H1 (cell line): ENCODE results near the gene OVOL3.

Source experiments
- ATF2 ChIP-seq: IDR thresholded peaks from 2 replicates; pipeline ENCODE4 v1.6.1; 2012; ENCODE audit warnings: low read length, inconsistent platforms
- CHD2 ChIP-seq: IDR thresholded peaks from 2 replicates; pipeline ENCODE4 v1.6.1; 2012; ENCODE audit warnings: low read length, improper control_type of control experiment
- CTCF ChIP-seq, 3 experiments: IDR thresholded peaks; 1 replicate in 2 of 3; 2 replicates in 1 of 3; pipeline versions ENCODE4 v1.5.1 to v1.6.1; 2011; ENCODE audit warnings: low read length in 3 of 3, mild to moderate bottlenecking in 3 of 3, inconsistent platforms in 2 of 3, low read depth in 1 of 3, moderate library complexity in 1 of 3; ENCODE audit not compliant: insufficient read depth in 1 of 3; ENCODE audit errors: control extremely low read depth in 1 of 3
- EZH2 ChIP-seq: fragments of 200-600 bp; sonication (generic); IDR thresholded peaks from 2 replicates; pipeline ENCODE4 v1.7.1; 2012; ENCODE audit warnings: low read depth, mild to moderate bottlenecking, moderate library complexity, low read length, inconsistent platforms; ENCODE audit not compliant: severe bottlenecking
- FOSL1 ChIP-seq: IDR thresholded peaks from 2 replicates; pipeline ENCODE4 v1.6.1; 2011; ENCODE audit warnings: mild to moderate bottlenecking, low read depth, low read length, moderate library complexity; ENCODE audit not compliant: insufficient read depth
- MAX ChIP-seq: IDR thresholded peaks from 2 replicates; pipeline ENCODE4 v1.6.1; 2012; ENCODE audit warnings: inconsistent platforms
- PHF8 ChIP-seq: fragments of 200-600 bp; sonication (generic); conservative IDR thresholded peaks from 2 replicates; pipeline ENCODE4 v1.7.1; 2012; ENCODE audit warnings: low read depth, mild to moderate bottlenecking, inconsistent platforms, low read length, moderate library complexity
- POLR2A ChIP-seq, 2 experiments: IDR thresholded peaks; 1 replicate in 1 of 2; 2 replicates in 1 of 2; pipeline ENCODE4 v1.6.1; 2011; ENCODE audit warnings: low read depth in 2 of 2, low read length in 2 of 2, mild to moderate bottlenecking in 2 of 2; ENCODE audit errors: control extremely low read depth in 1 of 2
- POLR2AphosphoS5 ChIP-seq: IDR thresholded peaks from 2 replicates; pipeline ENCODE4 v1.6.1; 2011; ENCODE audit warnings: low read depth, low read length
- SP1 ChIP-seq: IDR thresholded peaks from 2 replicates; pipeline ENCODE4 v1.6.1; 2011; ENCODE audit warnings: low read depth, low read length
- SP2 ChIP-seq: IDR thresholded peaks from 2 replicates; pipeline ENCODE4 v1.6.1; 2012; ENCODE audit warnings: mild to moderate bottlenecking, low read length, inconsistent platforms
- TCF12 ChIP-seq: IDR thresholded peaks from 2 replicates; pipeline ENCODE4 v1.6.1; 2011; ENCODE audit warnings: low read depth, mild to moderate bottlenecking, low read length
- USF2 ChIP-seq: IDR thresholded peaks from 2 replicates; pipeline ENCODE4 v1.6.1; 2011; ENCODE audit warnings: low read length, improper control_type of control experiment
- YY1 ChIP-seq: IDR thresholded peaks from 2 replicates; pipeline ENCODE4 v1.6.1; 2011; ENCODE audit warnings: low read depth, mild to moderate bottlenecking, low read length

GRCh38 chr19:36149673-36150406, 38.9 kb downstream of the OVOL3 start:
- TF ChIP-seq CTCF (IDR thresholded peaks at IDR 0.05; ENCODE audit: control extremely low read depth in 1 of 3, insufficient read depth in 1 of 3, low read depth in 1 of 3, low read length in 3 of 3) (no peak), PHF8 (no peak), USF2 (no peak), EZH2 (no peak), SP2 (no peak), MAX (no peak), POLR2AphosphoS5 (no peak), FOSL1 (no peak), YY1 (no peak), POLR2A (IDR thresholded peaks at IDR 0.05; ENCODE audit: control extremely low read depth in 1 of 2, low read depth in 2 of 2, low read length in 2 of 2) (no peak), CHD2 (no peak), TCF12 (no peak), SP1 (0 out of 2 replicates have a peak, but pooled peaks have one; percentile 10), ATF2 (no peak)
